SU-DHL-6 (cell line): ENCODE data around the gene STK11.

Experiments
- H2AFZ ChIP-seq: fragments of 200-600 bp; sonication (generic); 2 replicates; pipeline ENCODE4 v1.6.1; 2014; ENCODE audit warnings: low read depth, mild to moderate bottlenecking, moderate library complexity, mixed read lengths, antibody characterized with exemption, low read length; ENCODE audit not compliant: severe bottlenecking
- H3F3A ChIP-seq: fragments of 200-600 bp; shearing (Covaris generic); 2 replicates; pipeline ENCODE4 v1.6.0; 2016; ENCODE audit warnings: antibody characterized with exemption, mild to moderate bottlenecking; ENCODE audit not compliant: insufficient read depth
- H3K27ac ChIP-seq: fragments of 200-600 bp; sonication (generic); 2 replicates; pipeline ENCODE4 v1.5.1; 2016; ENCODE audit warnings: low read depth, mild to moderate bottlenecking, low read length, moderate library complexity, mixed read lengths
- H3K27me3 ChIP-seq: fragments of 200-600 bp; sonication (generic), shearing (Covaris generic); 2 replicates; pipeline ENCODE4 v1.6.0; 2014; ENCODE audit warnings: mild to moderate bottlenecking, low read length
- H3K36me3 ChIP-seq: fragments of 200-600 bp; sonication (generic); 2 replicates; pipeline ENCODE4 v1.6.1; 2014; ENCODE audit warnings: mild to moderate bottlenecking, low read length, mixed read lengths
- H3K4me2 ChIP-seq: fragments of 300-600, 200-600 bp; shearing (Covaris generic), sonication (generic); 2 replicates; pipeline ENCODE4 v1.6.0; 2014; ENCODE audit warnings: low read length, low read depth, mild to moderate bottlenecking; ENCODE audit not compliant: poor library complexity, severe bottlenecking
- H3K4me3 ChIP-seq: fragments of 200-600 bp; sonication (generic); 2 replicates; pipeline ENCODE4 v1.5.1; 2014; ENCODE audit warnings: antibody characterized with exemption, low read length, mild to moderate bottlenecking, mixed read lengths; ENCODE audit not compliant: insufficient read depth, poor library complexity, severe bottlenecking
- H3K79me2 ChIP-seq: fragments of 200-600 bp; sonication (generic); 2 replicates; pipeline ENCODE4 v1.6.1; 2014; ENCODE audit warnings: mild to moderate bottlenecking, low read length, moderate library complexity; ENCODE audit not compliant: insufficient read depth
- H3K9ac ChIP-seq: fragments of 200-600 bp; sonication (generic); 2 replicates; pipeline ENCODE4 v1.7.0; 2014; ENCODE audit warnings: mild to moderate bottlenecking, low read length
- H3K9me2 ChIP-seq: fragments of 200-600 bp; sonication (generic); replicated peaks from 2 replicates; pipeline ENCODE4 v1.6.1; 2014; ENCODE audit warnings: low read length; ENCODE audit not compliant: insufficient read depth
- H3K9me3 ChIP-seq: fragments of 200-600 bp; sonication (generic); 2 replicates; pipeline ENCODE4 v1.6.1; 2014; ENCODE audit warnings: low read length, mixed read lengths; ENCODE audit not compliant: insufficient read depth
- H4K20me1 ChIP-seq: fragments of 200-600 bp; sonication (generic); 2 replicates; pipeline ENCODE4 v1.6.1; 2014; ENCODE audit warnings: low read depth, mild to moderate bottlenecking, antibody characterized with exemption, low read length, moderate library complexity, mixed read lengths
- EZH2phosphoT487 ChIP-seq: fragments of 200-600 bp; sonication (generic), shearing (Covaris generic); conservative IDR thresholded peaks from 2 replicates; pipeline ENCODE4 v1.6.1; 2018; ENCODE audit warnings: mild to moderate bottlenecking, antibody characterized with exemption, low read length, moderate library complexity, mixed read lengths
- TF ChIP-seq, protein P1 (sequence below): fragments of 200-600 bp; sonication (generic); IDR thresholded peaks from one replicate; pipeline ENCODE4 v1.5.1; 2017; ENCODE audit warnings: antibody characterized with exemption, mild to moderate bottlenecking, low read length, moderate library complexity; ENCODE audit not compliant: insufficient read depth, poor library complexity, severe bottlenecking

Gene STK11

GRCh38 chr19:1231729-1232637, 26.4 kb downstream of the STK11 start:
- Histone ChIP-seq H3K27ac (no peak overlapping the region), H3K36me3 (no peaks in the 10 kb centered on the region), H3K9me2 (no peaks in the 10 kb centered on the region), H2AFZ (no peak overlapping the region), H3K4me3 (no peak overlapping the region), H3K27me3 (no peaks in the 10 kb centered on the region), H4K20me1 (no peaks in the 10 kb centered on the region), H3K9ac (no peak overlapping the region), H3K4me2 (no peak overlapping the region), H3K9me3 (no peaks in the 10 kb centered on the region), H3F3A (no peaks in the 10 kb centered on the region; the same call in 1 of the 2 replicates), H3K79me2 (no peaks in the 10 kb centered on the region)
- TF ChIP-seq, protein P1, sequence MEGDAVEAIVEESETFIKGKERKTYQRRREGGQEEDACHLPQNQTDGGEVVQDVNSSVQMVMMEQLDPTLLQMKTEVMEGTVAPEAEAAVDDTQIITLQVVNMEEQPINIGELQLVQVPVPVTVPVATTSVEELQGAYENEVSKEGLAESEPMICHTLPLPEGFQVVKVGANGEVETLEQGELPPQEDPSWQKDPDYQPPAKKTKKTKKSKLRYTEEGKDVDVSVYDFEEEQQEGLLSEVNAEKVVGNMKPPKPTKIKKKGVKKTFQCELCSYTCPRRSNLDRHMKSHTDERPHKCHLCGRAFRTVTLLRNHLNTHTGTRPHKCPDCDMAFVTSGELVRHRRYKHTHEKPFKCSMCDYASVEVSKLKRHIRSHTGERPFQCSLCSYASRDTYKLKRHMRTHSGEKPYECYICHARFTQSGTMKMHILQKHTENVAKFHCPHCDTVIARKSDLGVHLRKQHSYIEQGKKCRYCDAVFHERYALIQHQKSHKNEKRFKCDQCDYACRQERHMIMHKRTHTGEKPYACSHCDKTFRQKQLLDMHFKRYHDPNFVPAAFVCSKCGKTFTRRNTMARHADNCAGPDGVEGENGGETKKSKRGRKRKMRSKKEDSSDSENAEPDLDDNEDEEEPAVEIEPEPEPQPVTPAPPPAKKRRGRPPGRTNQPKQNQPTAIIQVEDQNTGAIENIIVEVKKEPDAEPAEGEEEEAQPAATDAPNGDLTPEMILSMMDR, result no peak
- no peak for TF ChIP-seq EZH2phosphoT487

- no peak overlapping the region for H3K4me2 ChIP-seq
- TF ChIP-seq EZH2phosphoT487, result no peak
- TF ChIP-seq, protein P1, result no peak
- no peak overlapping the region for H2AFZ ChIP-seq
- no peak overlapping the region for H3K9ac ChIP-seq
- no peaks in the 10 kb centered on the region for H3K36me3 ChIP-seq
- no peak overlapping the region for H3K27ac ChIP-seq
- no peaks in the 10 kb centered on the region for H3K79me2 ChIP-seq
- no peaks in the 10 kb centered on the region for H3K27me3 ChIP-seq
- H3K9me2 ChIP-seq, result no peaks in the 10 kb centered on the region
- no peaks in the 10 kb centered on the region for H4K20me1 ChIP-seq
- no peaks in the 10 kb centered on the region for H3K9me3 ChIP-seq
- no peaks in the 10 kb centered on the region; the same call in 1 of the 2 replicates for H3F3A ChIP-seq
- no peak overlapping the region for H3K4me3 ChIP-seq
Measured at GRCh38 chr19:1232652-1233072, 27.1 kb downstream of the STK11 start.

DNA sequence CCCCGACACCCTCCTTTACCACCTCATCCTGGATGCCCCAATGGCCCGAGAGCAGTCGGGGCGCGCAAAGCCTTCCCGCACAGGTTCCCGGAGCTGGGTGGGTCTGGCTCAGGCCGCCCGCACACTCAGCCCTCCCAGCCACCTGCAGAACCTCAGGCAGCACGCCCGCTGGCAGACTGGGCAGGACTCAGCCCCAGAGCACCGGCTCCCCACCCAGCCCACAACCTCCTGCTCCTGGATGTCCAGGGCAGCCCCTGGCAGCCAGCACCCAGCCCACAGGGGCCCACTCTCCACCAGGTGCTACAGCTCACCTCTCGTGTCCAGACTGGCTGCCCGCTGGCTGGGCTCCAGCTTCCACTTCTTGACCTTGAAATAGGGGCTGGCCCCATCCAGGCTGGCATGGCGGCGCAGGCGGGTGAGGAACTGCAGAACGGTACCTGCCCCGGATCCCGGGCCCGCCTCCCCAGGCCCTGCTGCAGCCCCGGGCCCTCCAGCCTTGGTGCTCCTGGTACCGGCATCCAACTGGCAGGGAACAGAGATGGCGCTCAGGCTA, 27.6 kb downstream of the STK11 start:
- Histone ChIP-seq H3K4me3 (no peak overlapping the region), H4K20me1 (no peaks in the 10 kb centered on the region), H3F3A (peaks cover 1% of the 10 kb centered on the region; the same call in 1 of the 2 replicates), H3K27ac (no peak overlapping the region), H3K9me3 (no peaks in the 10 kb centered on the region), H3K4me2 (no peak overlapping the region), H2AFZ (no peak overlapping the region), H3K9ac (no peak overlapping the region), H3K36me3 (no peaks in the 10 kb centered on the region), H3K27me3 (no peaks in the 10 kb centered on the region), H3K9me2 (no peaks in the 10 kb centered on the region), H3K79me2 (no peaks in the 10 kb centered on the region)
- no peak for TF ChIP-seq EZH2phosphoT487
- TF ChIP-seq, protein P1, result no peak
